ENCODE measurements around the gene HSPBAP1. TPM values are rescaled to one million over a fixed set of nuclear protein-coding genes. Genes with fewer than 3 reads are reported as not detected.

The HSPBAP1 gene
- total RNA-seq, 1 experiment from 2014 or later = 9.8 TPM

GRCh38 chr3:122800706-122801237 lies 7.1 kb upstream of the HSPBAP1 start:
- no peak overlapping the region for H3K4ac ChIP-seq (ENCODE audit: low read depth, low read length)

More at GRCh38 chr3:122800706-122801237, 7.1 kb upstream of the HSPBAP1 start:
- no peak overlapping the region for H2AK5ac ChIP-seq (ENCODE audit: insufficient read length, low read length)
- H2AFZ ChIP-seq (ENCODE audit: low read length) = no peak overlapping the region
- H3K27me3 ChIP-seq (ENCODE audit: insufficient read depth, low read length) = 0 out of 2 replicates have a peak, but pooled peaks cover 3% of the 10 kb centered on the region
- Mint-ChIP-seq H3K36me3 (ENCODE audit: insufficient read depth in 1 of 3, low read depth in 3 of 3) (no peaks in the 10 kb centered on the region), H3K4me3 (no peak overlapping the region), H3K27ac (no peak overlapping the region), H3K4me1 (peaks cover 2 to 6% of the 10 kb centered on the region in 2 experiments), H3K27me3 (ENCODE audit: low read depth) (peaks cover 11% of the 10 kb centered on the region), H3K9me3 (no peaks in the 10 kb centered on the region)
- no peaks in the 10 kb centered on the region for H4K20me1 ChIP-seq (ENCODE audit: control insufficient read depth, insufficient read depth, insufficient read length)
- no peak overlapping the region for H3K23ac ChIP-seq (ENCODE audit: insufficient read length, low read depth, low read length)
- peaks cover under 1% of the 10 kb centered on the region for H3K23me2 ChIP-seq (ENCODE audit: insufficient read length, low read depth, low read length, poor library complexity, severe bottlenecking)
- no peak overlapping the region for H3K56ac ChIP-seq (ENCODE audit: insufficient read length, low read depth, low read length)
- H3T11ph ChIP-seq (ENCODE audit: low read length) = no peak overlapping the region
- no peaks in the 10 kb centered on the region for H3K4me1 ChIP-seq (ENCODE audit: insufficient read depth, low read length)
- no peak overlapping the region for H3K27ac ChIP-seq (ENCODE audit: insufficient read length, low read depth, low read length)
- H2BK20ac ChIP-seq (ENCODE audit: low read depth, low read length, poor library complexity, severe bottlenecking) = no peak overlapping the region
- H2BK15ac ChIP-seq (ENCODE audit: low read depth, low read length) = no peak overlapping the region
- H3K18ac ChIP-seq (ENCODE audit: insufficient read length, low read depth, low read length) = no peak overlapping the region
- no peak overlapping the region for H4K8ac ChIP-seq (replicated peaks; ENCODE audit: insufficient read length, low read depth, low read length)
- H3K9ac ChIP-seq (ENCODE audit: extremely low read depth, insufficient read length, low read length) = no peak overlapping the region
- WGBS (ENCODE audit: extremely low coverage, insufficient read length, low lambda C conversion rate) = no CpG with 5 or more reads among the region's 3 CpGs
- no peak overlapping the region for H4K5ac ChIP-seq (ENCODE audit: insufficient read length, low read depth, low read length)
- no peak overlapping the region for H2BK5ac ChIP-seq (ENCODE audit: insufficient read length, low read length)
- no peaks in the 10 kb centered on the region for H3K9me3 ChIP-seq (ENCODE audit: control insufficient read depth, low read depth, low read length)
- H3K4me2 ChIP-seq (ENCODE audit: insufficient read depth, insufficient read length, low read length) = no peak overlapping the region
- no peak overlapping the region for H2BK12ac ChIP-seq (ENCODE audit: insufficient read length, low read depth, low read length)
- H3K14ac ChIP-seq (ENCODE audit: insufficient read depth, low read length) = no peak overlapping the region
- TF ChIP-seq CTCF (conservative IDR thresholded peaks at IDR 0.05) = no peak
- H3K79me2 ChIP-seq (ENCODE audit: insufficient read depth, low read length) = peaks cover 2% of the 10 kb centered on the region; the same call in 1 of the 2 replicates
- no peaks in the 10 kb centered on the region for H3K79me1 ChIP-seq (ENCODE audit: insufficient read depth, low read depth, low read length, poor library complexity, severe bottlenecking)
- no peak overlapping the region for H2BK120ac ChIP-seq (ENCODE audit: low read depth, low read length, poor library complexity, severe bottlenecking)
- no peak for DNase-seq
- no peak overlapping the region for H4K91ac ChIP-seq (ENCODE audit: insufficient read length, low read depth, low read length)

All from H9 (cell line).